Ovary (tissue), 3 donors: ENCODE data around the gene ABCG8.

Experiments
- EP300 ChIP-seq: sonication (generic); formaldehyde crosslinking; IDR thresholded peaks from one replicate; pipeline ENCODE4 v1.6.1; 2017; ENCODE audit warnings: antibody characterized with exemption
- TF ChIP-seq, protein P1 (sequence below), 3 donors: fragments of 450-650 bp in 2 of 3; fragments of 200-600 bp in 1 of 3; IDR thresholded peaks; one replicate each; pipeline versions ENCODE4 v1.5.1 to v1.8.0; 2016 to 2022; ENCODE audit warnings: antibody characterized with exemption in 3 of 3, mild to moderate bottlenecking in 1 of 3
- donor health status: DM: no; HTN: no; CAD: no.

GRCh38 chr2:43846140-43846793, 7.5 kb downstream of the ABCG8 start:
- TF ChIP-seq, protein P1, sequence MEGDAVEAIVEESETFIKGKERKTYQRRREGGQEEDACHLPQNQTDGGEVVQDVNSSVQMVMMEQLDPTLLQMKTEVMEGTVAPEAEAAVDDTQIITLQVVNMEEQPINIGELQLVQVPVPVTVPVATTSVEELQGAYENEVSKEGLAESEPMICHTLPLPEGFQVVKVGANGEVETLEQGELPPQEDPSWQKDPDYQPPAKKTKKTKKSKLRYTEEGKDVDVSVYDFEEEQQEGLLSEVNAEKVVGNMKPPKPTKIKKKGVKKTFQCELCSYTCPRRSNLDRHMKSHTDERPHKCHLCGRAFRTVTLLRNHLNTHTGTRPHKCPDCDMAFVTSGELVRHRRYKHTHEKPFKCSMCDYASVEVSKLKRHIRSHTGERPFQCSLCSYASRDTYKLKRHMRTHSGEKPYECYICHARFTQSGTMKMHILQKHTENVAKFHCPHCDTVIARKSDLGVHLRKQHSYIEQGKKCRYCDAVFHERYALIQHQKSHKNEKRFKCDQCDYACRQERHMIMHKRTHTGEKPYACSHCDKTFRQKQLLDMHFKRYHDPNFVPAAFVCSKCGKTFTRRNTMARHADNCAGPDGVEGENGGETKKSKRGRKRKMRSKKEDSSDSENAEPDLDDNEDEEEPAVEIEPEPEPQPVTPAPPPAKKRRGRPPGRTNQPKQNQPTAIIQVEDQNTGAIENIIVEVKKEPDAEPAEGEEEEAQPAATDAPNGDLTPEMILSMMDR (IDR thresholded peaks at IDR 0.05) = no peak
- no peak for TF ChIP-seq EP300
